Measurements from ENCODE around the gene SLC39A8. TPM values are rescaled to one million over a fixed set of nuclear protein-coding genes. Genes with fewer than 3 reads are reported as not detected.

SLC39A8 gene
- polyA plus RNA-seq, 1 donor from 2014 or later = 0.53 TPM

DNA sequence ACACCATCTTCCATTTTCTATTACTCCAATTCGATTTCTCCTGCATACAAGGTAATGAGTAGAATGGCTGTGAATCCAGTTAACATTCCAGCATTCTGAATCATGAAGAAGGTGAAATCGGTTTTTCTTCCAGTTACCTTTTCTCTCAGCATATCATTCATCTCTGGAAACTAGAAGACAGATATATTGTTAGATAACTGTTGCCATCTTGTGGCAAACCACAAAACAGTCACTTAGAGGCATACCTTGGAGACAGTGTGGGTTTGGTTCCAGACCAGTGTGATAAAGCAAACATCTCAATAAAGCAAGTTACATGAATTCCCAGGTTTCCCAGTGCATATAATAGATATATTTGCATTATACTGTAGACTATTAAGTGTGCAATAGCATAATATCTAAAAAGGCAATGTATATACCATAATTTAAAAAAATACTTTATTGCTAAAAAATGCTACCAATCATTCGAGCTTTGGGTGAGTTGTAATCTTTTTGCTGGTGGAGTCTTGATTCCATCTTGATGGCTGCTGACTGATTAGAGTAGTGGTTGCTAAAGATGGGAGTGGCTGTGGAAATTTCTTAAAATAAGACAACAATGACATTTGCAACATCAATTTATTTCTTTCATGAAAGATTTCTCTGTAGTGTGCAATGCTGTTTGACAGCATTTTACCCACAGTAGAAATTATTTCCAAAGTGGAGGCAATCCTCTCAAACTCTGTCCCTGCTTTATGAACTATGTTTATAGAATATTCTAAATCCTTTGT, 82.1 kb downstream of the SLC39A8 start:
- no peak overlapping the region for H3K4me3 ChIP-seq (ENCODE audit: low read length)

DNA sequence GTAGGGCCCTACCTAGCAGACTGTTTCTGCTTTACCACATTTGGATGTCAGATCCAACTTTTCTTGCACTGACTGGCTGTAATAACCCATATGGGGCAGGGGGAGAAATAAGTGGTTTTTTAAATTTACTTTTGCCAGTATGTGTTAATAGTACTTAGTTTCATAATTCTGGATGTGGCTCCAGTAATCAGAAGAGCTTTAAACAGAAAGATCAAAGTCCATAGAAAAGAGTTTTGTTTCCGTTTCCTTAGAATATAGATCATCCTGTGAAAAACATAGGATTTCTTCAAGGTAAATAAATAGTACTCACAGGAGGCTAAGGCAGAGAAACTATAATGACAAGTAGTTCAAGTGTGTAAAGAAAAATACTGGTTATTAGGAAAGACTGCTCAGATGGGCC, 85.6 kb downstream of the SLC39A8 start:
- no peaks in the 10 kb centered on the region for H3K36me3 ChIP-seq (ENCODE audit: insufficient read depth, low read length)
- no peak overlapping the region for H3K4me2 ChIP-seq (ENCODE audit: low read length)
- H3K27ac ChIP-seq (ENCODE audit: low read length) = no peak overlapping the region
- no peaks in the 10 kb centered on the region for H3K9me2 ChIP-seq (ENCODE audit: insufficient read depth, low read length)
- no peaks in the 10 kb centered on the region for H3K27me3 ChIP-seq (ENCODE audit: insufficient read depth, low read depth, low read length)
- H3F3A ChIP-seq (ENCODE audit: insufficient read depth, low read length, poor library complexity, severe bottlenecking) = no peaks in the 10 kb centered on the region
- H4K20me1 ChIP-seq (ENCODE audit: insufficient read depth) = no peaks in the 10 kb centered on the region
- H3K9me3 ChIP-seq (ENCODE audit: low read length) = no peaks in the 10 kb centered on the region
- H3K4me3 ChIP-seq (ENCODE audit: low read length) = no peak overlapping the region
- TF ChIP-seq EZH2 (IDR thresholded peaks at IDR 0.05; ENCODE audit: borderline replicate concordance, insufficient read depth, low read length, poor library complexity, severe bottlenecking) (no peak), RAD21 (conservative IDR thresholded peaks at IDR 0.05) (no peak), EP300 (conservative IDR thresholded peaks at IDR 0.05; ENCODE audit: poor library complexity, severe bottlenecking) (no peak), POLR2AphosphoS5 (IDR thresholded peaks at IDR 0.05) (no peak), MXI1 (conservative IDR thresholded peaks at IDR 0.05; ENCODE audit: poor library complexity, severe bottlenecking) (no peak), TAF1 (IDR thresholded peaks at IDR 0.05; ENCODE audit: low read depth) (no peak), SMC3 (conservative IDR thresholded peaks at IDR 0.05; ENCODE audit: poor library complexity) (no peak)
- H3K9ac ChIP-seq (ENCODE audit: low read length) = no peak overlapping the region
- no peak overlapping the region for H2AFZ ChIP-seq (ENCODE audit: low read depth, low read length)
- H3K79me2 ChIP-seq (replicated peaks; ENCODE audit: insufficient read depth, low read length) = no peaks in the 10 kb centered on the region

More for the DNA sequence above, 82.1 kb downstream of the SLC39A8 start:
- Histone ChIP-seq H3F3A (ENCODE audit: insufficient read depth, low read length, poor library complexity, severe bottlenecking) (no peaks in the 10 kb centered on the region), H3K79me2 (replicated peaks; ENCODE audit: insufficient read depth, low read length) (no peaks in the 10 kb centered on the region), H3K9me2 (ENCODE audit: insufficient read depth, low read length) (no peaks in the 10 kb centered on the region), H2AFZ (ENCODE audit: low read depth, low read length) (no peak overlapping the region), H4K20me1 (ENCODE audit: insufficient read depth) (no peaks in the 10 kb centered on the region), H3K9me3 (ENCODE audit: low read length) (no peaks in the 10 kb centered on the region), H3K27ac (ENCODE audit: low read length) (no peak overlapping the region), H3K4me2 (ENCODE audit: low read length) (no peak overlapping the region), H3K9ac (ENCODE audit: low read length) (no peak overlapping the region), H3K27me3 (ENCODE audit: insufficient read depth, low read depth, low read length) (no peaks in the 10 kb centered on the region), H3K36me3 (ENCODE audit: insufficient read depth, low read length) (no peaks in the 10 kb centered on the region)
- TF ChIP-seq TAF1 (IDR thresholded peaks at IDR 0.05; ENCODE audit: low read depth) (no peak), SMC3 (conservative IDR thresholded peaks at IDR 0.05; ENCODE audit: poor library complexity) (peak; percentile 96), RAD21 (conservative IDR thresholded peaks at IDR 0.05) (peak; percentile 97)
- TF ChIP-seq, protein P1, sequence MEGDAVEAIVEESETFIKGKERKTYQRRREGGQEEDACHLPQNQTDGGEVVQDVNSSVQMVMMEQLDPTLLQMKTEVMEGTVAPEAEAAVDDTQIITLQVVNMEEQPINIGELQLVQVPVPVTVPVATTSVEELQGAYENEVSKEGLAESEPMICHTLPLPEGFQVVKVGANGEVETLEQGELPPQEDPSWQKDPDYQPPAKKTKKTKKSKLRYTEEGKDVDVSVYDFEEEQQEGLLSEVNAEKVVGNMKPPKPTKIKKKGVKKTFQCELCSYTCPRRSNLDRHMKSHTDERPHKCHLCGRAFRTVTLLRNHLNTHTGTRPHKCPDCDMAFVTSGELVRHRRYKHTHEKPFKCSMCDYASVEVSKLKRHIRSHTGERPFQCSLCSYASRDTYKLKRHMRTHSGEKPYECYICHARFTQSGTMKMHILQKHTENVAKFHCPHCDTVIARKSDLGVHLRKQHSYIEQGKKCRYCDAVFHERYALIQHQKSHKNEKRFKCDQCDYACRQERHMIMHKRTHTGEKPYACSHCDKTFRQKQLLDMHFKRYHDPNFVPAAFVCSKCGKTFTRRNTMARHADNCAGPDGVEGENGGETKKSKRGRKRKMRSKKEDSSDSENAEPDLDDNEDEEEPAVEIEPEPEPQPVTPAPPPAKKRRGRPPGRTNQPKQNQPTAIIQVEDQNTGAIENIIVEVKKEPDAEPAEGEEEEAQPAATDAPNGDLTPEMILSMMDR (IDR thresholded peaks at IDR 0.05; ENCODE audit: poor library complexity, severe bottlenecking) = peak; percentile 89
- TF ChIP-seq, protein P2, sequence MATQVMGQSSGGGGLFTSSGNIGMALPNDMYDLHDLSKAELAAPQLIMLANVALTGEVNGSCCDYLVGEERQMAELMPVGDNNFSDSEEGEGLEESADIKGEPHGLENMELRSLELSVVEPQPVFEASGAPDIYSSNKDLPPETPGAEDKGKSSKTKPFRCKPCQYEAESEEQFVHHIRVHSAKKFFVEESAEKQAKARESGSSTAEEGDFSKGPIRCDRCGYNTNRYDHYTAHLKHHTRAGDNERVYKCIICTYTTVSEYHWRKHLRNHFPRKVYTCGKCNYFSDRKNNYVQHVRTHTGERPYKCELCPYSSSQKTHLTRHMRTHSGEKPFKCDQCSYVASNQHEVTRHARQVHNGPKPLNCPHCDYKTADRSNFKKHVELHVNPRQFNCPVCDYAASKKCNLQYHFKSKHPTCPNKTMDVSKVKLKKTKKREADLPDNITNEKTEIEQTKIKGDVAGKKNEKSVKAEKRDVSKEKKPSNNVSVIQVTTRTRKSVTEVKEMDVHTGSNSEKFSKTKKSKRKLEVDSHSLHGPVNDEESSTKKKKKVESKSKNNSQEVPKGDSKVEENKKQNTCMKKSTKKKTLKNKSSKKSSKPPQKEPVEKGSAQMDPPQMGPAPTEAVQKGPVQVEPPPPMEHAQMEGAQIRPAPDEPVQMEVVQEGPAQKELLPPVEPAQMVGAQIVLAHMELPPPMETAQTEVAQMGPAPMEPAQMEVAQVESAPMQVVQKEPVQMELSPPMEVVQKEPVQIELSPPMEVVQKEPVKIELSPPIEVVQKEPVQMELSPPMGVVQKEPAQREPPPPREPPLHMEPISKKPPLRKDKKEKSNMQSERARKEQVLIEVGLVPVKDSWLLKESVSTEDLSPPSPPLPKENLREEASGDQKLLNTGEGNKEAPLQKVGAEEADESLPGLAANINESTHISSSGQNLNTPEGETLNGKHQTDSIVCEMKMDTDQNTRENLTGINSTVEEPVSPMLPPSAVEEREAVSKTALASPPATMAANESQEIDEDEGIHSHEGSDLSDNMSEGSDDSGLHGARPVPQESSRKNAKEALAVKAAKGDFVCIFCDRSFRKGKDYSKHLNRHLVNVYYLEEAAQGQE (IDR thresholded peaks at IDR 0.05; ENCODE audit: borderline replicate concordance) = peak; percentile 40

All from neural cell (in vitro differentiated cells).